Mesenchymal stem cell (in vitro differentiated cells and primary cell): ENCODE results near the gene ATP11C.
"Not testable (repeated sequence)": the region's sequence is repeated elsewhere in the genome, so short reads cannot be mapped to it uniquely, and the experiment has no call there.

Experiments used
- DNase-seq: peaks from one replicate; pipeline ENCODE4 v3.0.0-alpha.2; 2013
- H2AFZ ChIP-seq: one replicate; pipeline ENCODE4 v1.6.1; 2013; ENCODE audit warnings: low read depth, mild to moderate bottlenecking, control low read depth, inconsistent platforms, low read length, moderate library complexity
- H2AK5ac ChIP-seq: 2 replicates; pipeline ENCODE4 v1.6.1; 2013; ENCODE audit warnings: low read length, moderate library complexity, mild to moderate bottlenecking, inconsistent platforms; ENCODE audit not compliant: severe bottlenecking
- H2BK120ac ChIP-seq: one replicate; pipeline ENCODE4 v1.6.1; 2013; ENCODE audit warnings: low read depth, mild to moderate bottlenecking, inconsistent platforms, low read length, moderate library complexity
- H2BK12ac ChIP-seq, 2 experiments: one replicate each; pipeline ENCODE4 v1.6.1; 2013; ENCODE audit warnings: inconsistent platforms in 2 of 2, low read length in 2 of 2, mild to moderate bottlenecking in 2 of 2, moderate library complexity in 2 of 2, control low read depth in 1 of 2
- H2BK15ac ChIP-seq: one replicate; pipeline ENCODE4 v1.6.1; 2013; ENCODE audit warnings: mild to moderate bottlenecking, low read depth, inconsistent platforms; ENCODE audit not compliant: poor library complexity, severe bottlenecking
- H2BK5ac ChIP-seq: 2 replicates; pipeline ENCODE4 v1.6.1; 2013; ENCODE audit warnings: low read depth, mild to moderate bottlenecking, low read length, control low read depth, inconsistent platforms; ENCODE audit not compliant: poor library complexity, severe bottlenecking
- H3K14ac ChIP-seq, 2 experiments: one replicate each; pipeline ENCODE4 v1.6.1; 2013; ENCODE audit warnings: inconsistent platforms in 2 of 2, low read length in 2 of 2, control low read depth in 1 of 2, mild to moderate bottlenecking in 1 of 2, moderate library complexity in 1 of 2
- H3K18ac ChIP-seq, 2 experiments: one replicate each; pipeline ENCODE4 v1.6.1; 2013; ENCODE audit warnings: inconsistent platforms in 2 of 2, low read length in 2 of 2, control low read depth in 1 of 2, low read depth in 1 of 2, mild to moderate bottlenecking in 1 of 2
- H3K23ac ChIP-seq, 2 experiments: one replicate each; pipeline ENCODE4 v1.6.1; 2013; ENCODE audit warnings: inconsistent platforms in 2 of 2, low read length in 2 of 2, mild to moderate bottlenecking in 2 of 2, moderate library complexity in 2 of 2, control low read depth in 1 of 2
- H3K27ac ChIP-seq: 2 replicates; pipeline ENCODE4 v1.5.1; 2013; ENCODE audit warnings: mild to moderate bottlenecking, moderate library complexity, low read length, control low read depth, inconsistent platforms; ENCODE audit not compliant: poor library complexity, severe bottlenecking
- H3K27me3 ChIP-seq, 2 experiments: 2 replicates each; pipeline versions ENCODE4 v1.6.1 to v1.7.0; 2013; ENCODE audit warnings: low read length in 2 of 2, mild to moderate bottlenecking in 2 of 2, moderate library complexity in 2 of 2, control low read depth in 1 of 2, inconsistent platforms in 1 of 2; ENCODE audit not compliant: control insufficient read depth in 1 of 2, insufficient read depth in 1 of 2
- H3K36me3 ChIP-seq, 2 experiments: 2 replicates each; pipeline versions ENCODE4 v1.6.1 to v1.7.0; 2013; ENCODE audit warnings: low read length in 2 of 2, control low read depth in 1 of 2, inconsistent platforms in 1 of 2, low read depth in 1 of 2, mild to moderate bottlenecking in 1 of 2; ENCODE audit not compliant: insufficient read depth in 2 of 2, control insufficient read depth in 1 of 2
- H3K4ac ChIP-seq, 2 experiments: one replicate each; pipeline ENCODE4 v1.6.1; 2013; ENCODE audit warnings: inconsistent platforms in 2 of 2, low read length in 2 of 2, mild to moderate bottlenecking in 2 of 2, moderate library complexity in 2 of 2, control low read depth in 1 of 2, low read depth in 1 of 2
- H3K4me1 ChIP-seq: 2 replicates; pipeline ENCODE4 v1.6.1; 2013; ENCODE audit warnings: low read depth, low read length, control low read depth; ENCODE audit not compliant: control insufficient read depth, insufficient read depth
- H3K4me2 ChIP-seq: 2 replicates; pipeline ENCODE4 v1.6.1; 2013; ENCODE audit warnings: low read length, mild to moderate bottlenecking, inconsistent platforms; ENCODE audit not compliant: poor library complexity, severe bottlenecking
- H3K4me3 ChIP-seq, 2 experiments: 2 replicates each; pipeline versions ENCODE4 v1.5.1 to v1.7.0; 2013; ENCODE audit warnings: low read length in 2 of 2, mild to moderate bottlenecking in 2 of 2, control low read depth in 1 of 2, low read depth in 1 of 2; ENCODE audit not compliant: insufficient read depth in 1 of 2
- H3K79me1 ChIP-seq: replicated peaks from 2 replicates; pipeline ENCODE4 v1.6.1; 2013; ENCODE audit warnings: mild to moderate bottlenecking, control low read depth, low read length, inconsistent platforms; ENCODE audit not compliant: poor library complexity, severe bottlenecking
- H3K9ac ChIP-seq: 2 replicates; pipeline ENCODE4 v1.7.0; 2013; ENCODE audit warnings: mild to moderate bottlenecking, low read length, moderate library complexity
- H3K9me3 ChIP-seq: 2 replicates; pipeline ENCODE4 v1.7.0; 2013; ENCODE audit warnings: mild to moderate bottlenecking, low read length; ENCODE audit not compliant: control insufficient read depth
- H4K8ac ChIP-seq: one replicate; pipeline ENCODE4 v1.6.1; 2013; ENCODE audit warnings: inconsistent platforms, mild to moderate bottlenecking, low read length, moderate library complexity
- H4K91ac ChIP-seq: one replicate; pipeline ENCODE4 v1.6.1; 2013; ENCODE audit warnings: mild to moderate bottlenecking, low read length, inconsistent platforms
- WGBS: methylation state at CpG from one replicate; pipeline ENCODE4 v1.1.7; 2013; ENCODE audit warnings: mixed read lengths; 5-methylcytosine and 5-hydroxymethylcytosine counted together

ATP11C gene

DNA sequence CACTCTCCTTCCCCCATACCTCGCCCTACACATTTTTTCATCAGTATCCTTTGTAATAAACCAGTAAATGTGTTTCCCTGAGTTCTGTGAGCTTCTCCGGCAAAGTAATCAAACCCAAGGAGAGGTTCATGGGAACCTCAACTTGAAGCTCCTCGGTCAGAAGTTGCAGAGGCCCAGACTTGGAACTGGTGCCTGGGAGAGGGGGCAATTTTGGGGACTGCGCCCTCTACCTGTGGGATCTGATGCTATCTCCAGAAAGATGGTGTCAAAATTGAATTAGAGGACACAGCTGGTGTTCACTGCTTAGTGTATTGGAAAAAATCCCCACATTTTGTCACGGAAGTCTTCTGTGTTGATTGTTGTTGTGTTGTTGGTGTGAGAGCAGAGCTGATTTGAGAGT is 70.6 kb downstream of the ATP11C start:
- Histone ChIP-seq H2BK15ac (no peak overlapping the region), H3K4me1 (peaks cover 1% of the 10 kb centered on the region), H3K4ac (no peak overlapping the region), H2BK12ac (no peak overlapping the region), H3K36me3 (no peaks in the 10 kb centered on the region), H3K9me3 (no peaks in the 10 kb centered on the region), H3K27me3 (no peaks in the 10 kb centered on the region), H3K23ac (no peak overlapping the region), H2AFZ (no peak overlapping the region), H4K8ac (no peak overlapping the region), H3K14ac (no peak overlapping the region), H2BK5ac (no peak overlapping the region), H3K27ac (no peak overlapping the region), H3K4me2 (no peak overlapping the region), H3K4me3 (no peak overlapping the region), H2BK120ac (no peak overlapping the region), H3K9ac (no peak overlapping the region), H4K91ac (no peak overlapping the region), H3K18ac (no peak overlapping the region), H3K79me1 (peaks cover 1% of the 10 kb centered on the region), H2AK5ac (no peak overlapping the region)
- 100% methylated on average over 3 of the region's 5 CpGs for WGBS
- no peak for DNase-seq

GRCh38 chrX:139856826-139857225 is 76.0 kb downstream of the ATP11C start:
- WGBS = 85% methylated on average over 4 of the region's 4 CpGs
- H3K23ac ChIP-seq, DNase-seq: not testable (repeated sequence)

DNA sequence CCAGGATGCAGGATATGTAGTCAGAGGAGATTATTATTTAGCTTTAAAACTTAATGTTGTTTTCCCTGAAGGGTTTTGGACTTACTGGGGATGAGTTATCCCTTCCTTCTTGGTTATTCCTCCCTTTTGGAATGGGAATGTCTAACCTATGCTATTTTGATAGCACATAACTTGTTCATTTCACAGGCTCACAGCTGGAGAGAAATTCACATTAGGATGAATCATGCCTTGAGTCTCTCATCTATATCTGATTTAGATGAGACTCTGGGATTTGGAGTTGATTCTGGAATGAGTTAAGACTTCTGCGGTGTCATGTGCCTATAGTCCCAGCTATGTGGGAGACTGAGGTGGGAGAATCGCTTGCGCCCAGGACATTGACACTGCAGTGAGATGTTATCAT is 81.1 kb downstream of the ATP11C start:
- Histone ChIP-seq H3K27ac (peak overlapping the region; percentile 76), H3K9ac (no peak overlapping the region), H3K4me1 (peaks cover 8% of the 10 kb centered on the region), H3K23ac (no peak overlapping the region), H4K8ac (no peak overlapping the region), H2BK120ac (no peak overlapping the region), H3K79me1 (peaks cover 4% of the 10 kb centered on the region), H2AK5ac (no peak overlapping the region), H3K18ac (no peak overlapping the region), H3K36me3 (no peaks in the 10 kb centered on the region), H2BK5ac (no peak overlapping the region), H3K9me3 (no peaks in the 10 kb centered on the region), H2AFZ (no peak overlapping the region), H3K14ac (no peak overlapping the region), H4K91ac (no peak overlapping the region), H3K4ac (no peak overlapping the region), H2BK12ac (no peak overlapping the region), H3K4me3 (no peak overlapping the region), H3K4me2 (no peak overlapping the region), H3K27me3 (no peaks in the 10 kb centered on the region), H2BK15ac (no peak overlapping the region)
- WGBS = 100% methylated on average over 1 of the region's 3 CpGs
- DNase-seq = no peak

More at GRCh38 chrX:139856826-139857225, 76.0 kb downstream of the ATP11C start:
- not testable (repeated sequence) for H2AFZ ChIP-seq, H3K4me1 ChIP-seq, H2BK12ac ChIP-seq, H3K4ac ChIP-seq, H3K14ac ChIP-seq, H3K9ac ChIP-seq, H3K9me3 ChIP-seq, H3K18ac ChIP-seq, H3K36me3 ChIP-seq, H2BK120ac ChIP-seq, H2BK5ac ChIP-seq, H3K27me3 ChIP-seq, H4K8ac ChIP-seq, H3K4me3 ChIP-seq, H3K27ac ChIP-seq, H3K4me2 ChIP-seq, H3K79me1 ChIP-seq, H2AK5ac ChIP-seq, H2BK15ac ChIP-seq, H4K91ac ChIP-seq

- WGBS = 55% methylated on average over 2 of the region's 2 CpGs
These were observed 81.9 kb downstream of the ATP11C start for GRCh38 chrX:139850968-139851367.

More at GRCh38 chrX:139850968-139851367, 81.9 kb downstream of the ATP11C start:
- H2BK12ac ChIP-seq = no peak overlapping the region
- no peaks in the 10 kb centered on the region for H3K36me3 ChIP-seq
- no peak overlapping the region for H2BK5ac ChIP-seq
- peaks cover 4% of the 10 kb centered on the region for H3K79me1 ChIP-seq
- H3K14ac ChIP-seq = no peak overlapping the region
- H3K27me3 ChIP-seq = no peaks in the 10 kb centered on the region
- no peak overlapping the region for H4K8ac ChIP-seq
- H2AFZ ChIP-seq = no peak overlapping the region
- H3K18ac ChIP-seq = no peak overlapping the region
- H3K27ac ChIP-seq = peak overlapping the region; percentile 76
- DNase-seq = no peak
- H2BK120ac ChIP-seq = no peak overlapping the region
- no peak overlapping the region for H3K4me2 ChIP-seq
- no peak overlapping the region for H2BK15ac ChIP-seq
- peaks cover 8% of the 10 kb centered on the region for H3K4me1 ChIP-seq
- H3K4me3 ChIP-seq = no peak overlapping the region
- no peak overlapping the region for H3K23ac ChIP-seq
- H3K9me3 ChIP-seq = no peaks in the 10 kb centered on the region
- H4K91ac ChIP-seq = no peak overlapping the region
- no peak overlapping the region for H3K4ac ChIP-seq
- peak overlapping the region; percentile 15 for H2AK5ac ChIP-seq
- H3K9ac ChIP-seq = no peak overlapping the region
